GM10248 (cell line): ENCODE results near the gene DRC7.

Experiments
- CTCF ChIA-PET: fragments of 300-600 bp; sonication (Branson Sonifier 250); formaldehyde crosslinking; extraction: SDS; loops from one replicate; lab custom pipeline; 2021; ENCODE audit warnings: antibody characterized with exemption; lab: Yijun Ruan, JAX
- POLR2A ChIA-PET: fragments of 350-650 bp; sonication (Branson Sonifier 250); formaldehyde crosslinking; extraction: SDS; loops from one replicate; lab custom pipeline; 2020; ENCODE audit warnings: antibody characterized with exemption; lab: Yijun Ruan, JAX
- DNase-seq: peaks from one replicate; pipeline ENCODE4 v3.0.0; 2012; ENCODE audit errors: extremely low spot score
- TF ChIP-seq, protein P1 (sequence below): IDR thresholded peaks from 2 replicates; pipeline ENCODE4 v1.5.1; 2012; ENCODE audit warnings: mild to moderate bottlenecking, low read depth; ENCODE audit errors: extremely low read depth, missing control alignments, control extremely low read depth

DRC7 gene

GRCh38 chr16:57697896-57698537 is 3.4 kb downstream of the DRC7 start:
- TF ChIP-seq, protein P1, sequence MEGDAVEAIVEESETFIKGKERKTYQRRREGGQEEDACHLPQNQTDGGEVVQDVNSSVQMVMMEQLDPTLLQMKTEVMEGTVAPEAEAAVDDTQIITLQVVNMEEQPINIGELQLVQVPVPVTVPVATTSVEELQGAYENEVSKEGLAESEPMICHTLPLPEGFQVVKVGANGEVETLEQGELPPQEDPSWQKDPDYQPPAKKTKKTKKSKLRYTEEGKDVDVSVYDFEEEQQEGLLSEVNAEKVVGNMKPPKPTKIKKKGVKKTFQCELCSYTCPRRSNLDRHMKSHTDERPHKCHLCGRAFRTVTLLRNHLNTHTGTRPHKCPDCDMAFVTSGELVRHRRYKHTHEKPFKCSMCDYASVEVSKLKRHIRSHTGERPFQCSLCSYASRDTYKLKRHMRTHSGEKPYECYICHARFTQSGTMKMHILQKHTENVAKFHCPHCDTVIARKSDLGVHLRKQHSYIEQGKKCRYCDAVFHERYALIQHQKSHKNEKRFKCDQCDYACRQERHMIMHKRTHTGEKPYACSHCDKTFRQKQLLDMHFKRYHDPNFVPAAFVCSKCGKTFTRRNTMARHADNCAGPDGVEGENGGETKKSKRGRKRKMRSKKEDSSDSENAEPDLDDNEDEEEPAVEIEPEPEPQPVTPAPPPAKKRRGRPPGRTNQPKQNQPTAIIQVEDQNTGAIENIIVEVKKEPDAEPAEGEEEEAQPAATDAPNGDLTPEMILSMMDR = no peak
- DNase-seq = no peak
- POLR2A ChIA-PET = no interaction called here
- CTCF ChIA-PET = no interaction called here

DNA sequence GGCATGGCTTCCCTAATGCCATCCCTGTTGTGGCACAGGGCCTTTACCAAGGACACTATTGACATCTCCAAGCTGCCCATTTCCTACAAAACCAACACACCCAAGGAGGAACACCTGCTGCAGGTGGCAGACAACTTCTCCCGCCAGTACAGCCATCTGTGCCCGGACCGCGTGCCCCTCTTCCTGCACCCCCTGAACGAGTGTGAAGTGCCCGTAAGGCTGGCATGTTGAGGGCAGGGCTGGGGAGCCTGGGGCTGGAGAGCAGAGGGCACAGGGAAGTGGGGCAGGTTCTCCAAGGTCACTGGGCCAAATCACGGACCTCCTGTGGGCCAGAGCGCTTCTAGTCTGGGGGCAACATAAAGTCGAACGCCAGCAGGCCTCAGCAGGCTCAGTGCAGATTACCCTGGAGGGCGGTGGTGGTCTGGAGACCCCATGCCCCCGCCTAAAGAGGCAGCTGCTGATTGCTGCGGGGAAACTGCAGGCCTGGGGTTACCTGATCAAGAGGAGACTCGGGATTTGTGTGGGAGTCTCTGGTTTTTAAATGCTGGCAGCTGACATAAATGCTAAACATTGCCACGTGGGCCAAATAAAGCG is 4.3 kb downstream of the DRC7 start:
- TF ChIP-seq, protein P1 = no peak
- POLR2A ChIA-PET = no interaction called here
- no peak for DNase-seq
- CTCF ChIA-PET = no interaction called here

DNA sequence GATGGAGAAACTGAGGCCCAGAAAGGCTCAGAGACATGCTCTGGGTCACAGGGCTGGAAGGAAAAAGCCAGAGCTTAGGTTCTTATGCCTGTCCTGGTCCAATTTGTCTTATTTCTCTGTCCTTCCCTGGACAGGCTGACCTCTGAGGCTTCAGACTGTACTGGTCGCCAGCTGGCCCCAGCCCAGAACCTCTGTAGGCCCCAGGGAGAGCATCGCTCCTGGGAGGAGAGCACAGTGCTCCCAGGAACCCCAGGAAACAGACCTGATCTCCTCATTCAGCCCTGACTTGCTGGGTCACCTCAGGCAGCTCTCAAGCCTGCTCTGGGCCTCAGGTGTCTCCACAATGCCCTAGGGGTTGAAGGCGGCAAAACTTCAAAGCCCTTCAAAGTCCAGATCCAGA is 4.9 kb downstream of the DRC7 start:
- POLR2A ChIA-PET = no interaction called here
- TF ChIP-seq, protein P1 = no peak
- CTCF ChIA-PET = no interaction called here
- no peak for DNase-seq

DNA sequence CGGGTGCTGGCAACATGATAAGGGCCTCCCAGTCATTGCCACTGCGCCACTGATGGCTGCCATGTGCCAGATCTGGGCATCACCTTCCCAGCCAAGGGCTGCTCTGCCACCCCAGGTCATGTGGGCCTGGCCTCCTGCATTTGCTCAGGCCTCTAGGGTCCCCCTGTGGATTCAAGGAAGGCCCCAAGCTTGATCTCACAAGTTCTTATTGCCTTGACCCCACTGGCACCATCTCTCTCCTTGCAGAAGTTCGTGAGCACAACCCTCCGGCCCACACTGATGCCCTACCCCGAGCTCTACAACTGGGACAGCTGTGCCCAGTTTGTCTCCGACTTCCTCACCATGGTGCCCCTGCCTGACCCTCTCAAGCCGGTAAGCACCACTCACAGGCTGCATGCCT is 5.3 kb downstream of the DRC7 start:
- POLR2A ChIA-PET = no interaction called here
- TF ChIP-seq, protein P1 = no peak
- CTCF ChIA-PET = no interaction called here
- no peak for DNase-seq

DNA sequence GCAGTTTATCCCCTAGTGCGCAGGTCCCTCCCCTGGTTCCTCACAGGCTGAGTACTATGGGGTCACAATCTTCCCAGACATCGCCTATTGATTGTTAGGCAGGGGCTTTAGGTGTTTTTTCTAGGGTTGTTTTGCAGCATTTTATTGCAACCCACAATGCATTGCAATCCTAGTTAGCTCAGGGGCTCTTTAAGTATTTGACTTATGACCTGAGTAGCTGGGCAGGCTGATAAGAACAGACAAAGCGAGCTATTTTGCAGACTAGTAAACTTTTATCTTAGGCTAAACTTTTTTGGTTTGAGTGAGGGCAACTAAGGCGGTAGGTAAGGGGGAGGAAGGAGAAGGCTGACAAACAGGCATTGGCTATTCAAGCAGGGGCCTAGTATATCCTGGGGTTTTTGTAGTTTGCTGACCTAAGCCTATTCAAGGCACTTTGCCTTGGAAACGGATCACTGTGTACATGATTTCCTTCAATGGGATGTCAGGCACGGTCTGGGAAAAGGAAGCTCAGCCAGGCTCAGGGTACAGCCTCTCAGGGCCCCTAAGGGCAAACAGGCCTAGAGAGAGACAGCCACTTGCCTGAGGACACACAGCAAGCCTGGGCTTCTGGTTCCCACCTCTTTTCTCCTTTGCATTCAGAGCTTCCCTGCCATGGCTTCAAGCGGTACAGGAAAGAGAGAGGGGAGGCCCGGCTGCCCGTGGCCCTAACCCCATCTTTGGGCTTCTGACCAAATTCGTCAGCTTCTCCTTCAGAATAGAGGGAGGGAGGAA is 6.4 kb downstream of the DRC7 start:
- POLR2A ChIA-PET = no interaction called here
- no peak for DNase-seq
- TF ChIP-seq, protein P1 = no peak
- CTCF ChIA-PET = interaction anchor here (1.4 kb wide), 1 partner anchor 8 kb away, joined by 3 read pairs; no protein-coding TSS in a partner anchor

- DNase-seq = no peak
- CTCF ChIA-PET = interaction anchor here (1.0 to 1.4 kb wide), 2 partner anchors 9 to 10 kb away, joined by 3 to 4 read pairs; no protein-coding TSS in a partner anchor
- TF ChIP-seq, protein P1 = no peak
- POLR2A ChIA-PET = no interaction called here
Measured at GRCh38 chr16:57701759-57702371, 7.3 kb downstream of the DRC7 start.
